Tibial nerve (tissue), 4 donors: ENCODE measurements around the gene VWA2. TPM values are rescaled to one million over a fixed set of nuclear protein-coding genes. Genes with fewer than 3 reads are reported as not detected.

ENCODE experiments used
- DNase-seq, 2 donors: peaks; one replicate each; pipeline ENCODE4 v3.0.0-alpha.2; 2019; ENCODE audit warnings: low spot score in 2 of 2
- H3K27ac ChIP-seq, 4 donors: fragments of 200-600 bp; sonication (generic) in 3 of 4; one replicate each; pipeline ENCODE4 v1.5.1; 2017 to 2019; ENCODE audit warnings: mild to moderate bottlenecking in 1 of 4
- H3K27me3 ChIP-seq, 2 donors: fragments of 200-600 bp; sonication (generic) in 1 of 2; one replicate each; pipeline versions ENCODE4 v1.5.1 to v1.6.0; 2017 to 2019
- H3K36me3 ChIP-seq, 3 donors: fragments of 200-600 bp; sonication (generic); one replicate each; pipeline ENCODE4 v1.5.1; 2018 to 2019
- H3K4me1 ChIP-seq, 4 donors: fragments of 200-600 bp; sonication (generic) in 3 of 4; one replicate each; pipeline ENCODE4 v1.5.1; 2017 to 2019
- H3K4me3 ChIP-seq, 4 donors: fragments of 200-600 bp; sonication (generic) in 3 of 4; one replicate each; pipeline ENCODE4 v1.5.1; 2017 to 2019; ENCODE audit warnings: mild to moderate bottlenecking in 1 of 4, moderate library complexity in 1 of 4
- H3K9me3 ChIP-seq, 4 donors: fragments of 200-600 bp; sonication (generic) in 3 of 4; one replicate each; pipeline ENCODE4 v1.5.1; 2017 to 2019
- EP300 ChIP-seq, 2 donors: sonication (generic); formaldehyde crosslinking; IDR thresholded peaks; one replicate each; pipeline ENCODE4 v1.6.1; 2017; ENCODE audit warnings: antibody characterized with exemption in 2 of 2, mild to moderate bottlenecking in 1 of 2
- POLR2A ChIP-seq, 2 donors: fragments of 450-650 bp; IDR thresholded peaks; one replicate each; pipeline ENCODE4 v1.6.1; 2017; ENCODE audit warnings: antibody characterized with exemption in 2 of 2, mild to moderate bottlenecking in 2 of 2, moderate library complexity in 2 of 2
- WGBS, 2 donors: methylation state at CpG; one replicate each; pipeline ENCODE4 v1.1.5; 2018; 5-methylcytosine and 5-hydroxymethylcytosine counted together
- total RNA-seq, 4 donors: library from RNA; depleted of rRNA; stranded (reverse); fragments of >200 nt; gene quantifications; one replicate each; pipeline ENCODE4 v1.1.0, GENCODE V29; 2016
- TF ChIP-seq, protein P1 (sequence below), 5 experiments: fragments of 200-600 bp in 3 of 5; fragments of 450-650 bp in 2 of 5; sonication (generic) in 3 of 5; IDR thresholded peaks; one replicate each; pipeline ENCODE4 v1.5.1; 2016 to 2019; ENCODE audit warnings: antibody characterized with exemption in 5 of 5, mild to moderate bottlenecking in 3 of 5, moderate library complexity in 2 of 5

VWA2 gene
- total RNA-seq, 4 donors from 2014 or later: 0.22 to 1.6 (median 1.0) TPM

DNA sequence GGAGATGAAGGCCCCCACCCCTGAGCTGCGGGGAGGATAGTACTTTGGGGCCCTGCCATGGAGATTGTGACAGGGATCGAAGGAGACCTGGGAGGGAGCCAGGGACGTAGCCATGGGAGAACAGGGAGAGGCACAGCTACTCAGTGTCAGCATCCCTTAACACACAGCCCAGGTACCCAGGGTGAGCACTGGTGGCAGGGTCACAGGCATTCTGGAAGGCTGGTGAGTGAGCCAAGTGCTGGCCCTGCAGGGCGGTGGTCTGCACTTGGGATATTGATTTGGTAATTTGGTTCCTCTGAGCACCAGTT lies 39.8 kb downstream of the VWA2 start:
- no peak overlapping the region for H3K4me3 ChIP-seq
- TF ChIP-seq POLR2A (IDR thresholded peaks at IDR 0.05) (no peak), EP300 (IDR thresholded peaks at IDR 0.05) (no peak)
- no peaks in the 10 kb centered on the region for H3K36me3 ChIP-seq
- no peaks in the 10 kb centered on the region for H3K27me3 ChIP-seq
- no peaks in the 10 kb centered on the region for H3K4me1 ChIP-seq
- H3K27ac ChIP-seq: no peak overlapping the region
- no peaks in the 10 kb centered on the region for H3K9me3 ChIP-seq
- 77 to 79% methylated on average over 4 of the region's 4 CpGs for WGBS, 2 donors
- DNase-seq: no peak

DNA sequence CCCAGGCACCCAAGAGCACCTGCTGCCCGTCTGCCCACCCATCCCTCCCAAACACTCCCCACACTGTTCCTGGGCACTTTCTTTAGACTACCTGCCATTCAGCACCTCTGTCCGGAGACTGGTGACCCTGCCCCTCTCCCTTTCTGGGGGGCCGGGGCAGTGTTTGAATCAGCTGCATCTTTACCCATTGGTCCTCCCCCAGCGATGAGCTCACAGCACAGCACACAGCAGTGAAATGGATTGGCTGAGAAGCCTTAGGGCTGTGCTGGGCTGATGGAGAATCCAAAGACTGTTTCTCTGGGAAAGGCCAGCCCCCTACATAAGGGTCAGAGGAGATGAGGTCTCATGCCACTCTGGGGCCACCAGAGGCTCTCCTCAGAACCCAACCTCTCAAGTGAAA lies 40.2 kb downstream of the VWA2 start:
- H3K27ac ChIP-seq: no peak overlapping the region
- no peaks in the 10 kb centered on the region for H3K9me3 ChIP-seq
- TF ChIP-seq EP300 (IDR thresholded peaks at IDR 0.05) (no peak), POLR2A (IDR thresholded peaks at IDR 0.05) (no peak)
- TF ChIP-seq, protein P1, sequence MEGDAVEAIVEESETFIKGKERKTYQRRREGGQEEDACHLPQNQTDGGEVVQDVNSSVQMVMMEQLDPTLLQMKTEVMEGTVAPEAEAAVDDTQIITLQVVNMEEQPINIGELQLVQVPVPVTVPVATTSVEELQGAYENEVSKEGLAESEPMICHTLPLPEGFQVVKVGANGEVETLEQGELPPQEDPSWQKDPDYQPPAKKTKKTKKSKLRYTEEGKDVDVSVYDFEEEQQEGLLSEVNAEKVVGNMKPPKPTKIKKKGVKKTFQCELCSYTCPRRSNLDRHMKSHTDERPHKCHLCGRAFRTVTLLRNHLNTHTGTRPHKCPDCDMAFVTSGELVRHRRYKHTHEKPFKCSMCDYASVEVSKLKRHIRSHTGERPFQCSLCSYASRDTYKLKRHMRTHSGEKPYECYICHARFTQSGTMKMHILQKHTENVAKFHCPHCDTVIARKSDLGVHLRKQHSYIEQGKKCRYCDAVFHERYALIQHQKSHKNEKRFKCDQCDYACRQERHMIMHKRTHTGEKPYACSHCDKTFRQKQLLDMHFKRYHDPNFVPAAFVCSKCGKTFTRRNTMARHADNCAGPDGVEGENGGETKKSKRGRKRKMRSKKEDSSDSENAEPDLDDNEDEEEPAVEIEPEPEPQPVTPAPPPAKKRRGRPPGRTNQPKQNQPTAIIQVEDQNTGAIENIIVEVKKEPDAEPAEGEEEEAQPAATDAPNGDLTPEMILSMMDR (IDR thresholded peaks at IDR 0.05): no peak
- H3K4me1 ChIP-seq: no peaks in the 10 kb centered on the region
- no peaks in the 10 kb centered on the region for H3K27me3 ChIP-seq
- no peak overlapping the region for H3K4me3 ChIP-seq
- 43 to 60% methylated on average over 4 of the region's 4 CpGs for WGBS, 2 donors
- no peak for DNase-seq
- no peaks in the 10 kb centered on the region for H3K36me3 ChIP-seq

GRCh38 chr10:114279901-114280644 lies 41.0 kb downstream of the VWA2 start:
- Histone ChIP-seq H3K27ac (no peak overlapping the region), H3K4me3 (no peak overlapping the region), H3K36me3 (no peaks in the 10 kb centered on the region), H3K27me3 (no peaks in the 10 kb centered on the region), H3K4me1 (no peaks in the 10 kb centered on the region), H3K9me3 (no peaks in the 10 kb centered on the region)
- TF ChIP-seq EP300 (IDR thresholded peaks at IDR 0.05) (no peak), POLR2A (IDR thresholded peaks at IDR 0.05) (no peak)
- TF ChIP-seq, protein P1 (IDR thresholded peaks at IDR 0.05): no peak
- no peak for DNase-seq
- WGBS, 2 donors: 82 to 87% methylated on average over 8 of the region's 8 CpGs

GRCh38 chr10:114281006-114281405 lies 42.0 kb downstream of the VWA2 start:
- WGBS, 2 donors: 59 to 67% methylated on average over 7 of the region's 7 CpGs
- DNase-seq: no peak
- Histone ChIP-seq H3K4me1 (no peaks in the 10 kb centered on the region), H3K27ac (no peak overlapping the region), H3K4me3 (no peak overlapping the region), H3K36me3 (no peaks in the 10 kb centered on the region), H3K27me3 (no peaks in the 10 kb centered on the region), H3K9me3 (no peaks in the 10 kb centered on the region)
- no peak for TF ChIP-seq EP300 (IDR thresholded peaks at IDR 0.05)
- TF ChIP-seq POLR2A (IDR thresholded peaks at IDR 0.05): no peak
- TF ChIP-seq, protein P1 (IDR thresholded peaks at IDR 0.05): no peak

DNA sequence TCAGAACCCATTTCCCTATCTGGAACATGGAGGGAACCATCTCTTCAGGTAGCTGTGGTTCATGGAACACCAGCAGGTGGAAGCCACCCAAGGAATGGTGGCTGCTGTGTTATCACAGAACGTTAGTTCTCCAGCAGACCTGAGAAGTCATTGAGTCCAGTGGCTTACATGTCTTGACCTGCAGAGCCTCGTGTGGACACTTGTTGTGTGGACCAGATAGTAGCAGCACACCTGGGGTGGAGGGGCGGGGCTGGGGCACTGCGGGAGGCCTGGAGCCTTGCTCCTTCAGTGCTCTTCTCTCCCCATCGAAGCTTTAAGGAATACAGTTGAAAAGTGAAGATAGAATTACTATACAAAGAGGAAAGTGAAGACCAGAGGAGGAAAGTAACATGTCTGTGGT lies 42.4 kb downstream of the VWA2 start:
- no peak overlapping the region for H3K27ac ChIP-seq
- no peaks in the 10 kb centered on the region for H3K9me3 ChIP-seq
- no peak for DNase-seq
- no peak overlapping the region for H3K4me3 ChIP-seq
- no peaks in the 10 kb centered on the region for H3K27me3 ChIP-seq
- H3K4me1 ChIP-seq: peaks cover 0 to 4% (median 0%) of the 10 kb centered on the region in 4 donors
- no peak for TF ChIP-seq POLR2A (IDR thresholded peaks at IDR 0.05)
- TF ChIP-seq EP300 (IDR thresholded peaks at IDR 0.05): no peak
- TF ChIP-seq, protein P1 (IDR thresholded peaks at IDR 0.05): no peak
- H3K36me3 ChIP-seq: no peaks in the 10 kb centered on the region
- 67 to 74% methylated on average over 4 to 5 of the region's 5 CpGs for WGBS, 2 donors
